ES-I3 (cell line): ENCODE data around the gene DHRS13.

Experiments
- H3K36me3 ChIP-seq: 2 replicates; pipeline ENCODE4 v1.6.1; 2013; ENCODE audit warnings: mild to moderate bottlenecking, low read length, control low read depth, moderate library complexity; ENCODE audit not compliant: insufficient read depth
- H3K4me1 ChIP-seq: 2 replicates; pipeline ENCODE4 v1.6.1; 2013; ENCODE audit warnings: mild to moderate bottlenecking, control low read depth, low read length; ENCODE audit not compliant: insufficient read depth
- H3K9ac ChIP-seq: 2 replicates; pipeline ENCODE4 v1.6.1; 2013; ENCODE audit warnings: low read depth, mild to moderate bottlenecking, low read length, moderate library complexity
- H3K9me3 ChIP-seq: 2 replicates; pipeline ENCODE4 v1.6.1; 2013; ENCODE audit warnings: mild to moderate bottlenecking, low read length, moderate library complexity; ENCODE audit not compliant: control insufficient read depth, insufficient read depth

DHRS13 gene

GRCh38 chr17:28902819-28903545 is at the start of gene DHRS13:
TSS of gene DHRS13 (minus strand) at chr17:28903079. CDS start at chr17:28902944, 135 bp downstream.
- peaks cover 21% of the 10 kb centered on the region for H3K36me3 ChIP-seq
- H3K9ac ChIP-seq: peak within 1 kb of the TSS; percentile 70
- H3K4me1 ChIP-seq: peaks cover 5% of the 10 kb centered on the region; the same call in 1 of the 2 replicates
- no peaks in the 10 kb centered on the region for H3K9me3 ChIP-seq

GRCh38 chr17:28951991-28952975 is 49.4 kb upstream of the DHRS13 start:
- Histone ChIP-seq H3K36me3 (no peaks in the 10 kb centered on the region), H3K9ac (peak overlapping the region; percentile 52), H3K4me1 (peaks cover 21% of the 10 kb centered on the region), H3K9me3 (no peaks in the 10 kb centered on the region)

- H3K9me3 ChIP-seq: no peaks in the 10 kb centered on the region
- peak within 1 kb of the TSS; percentile 90 for H3K9ac ChIP-seq
Measured at GRCh38 chr17:28951428-28951990, 48.6 kb upstream of the DHRS13 start, which contains the start of gene PHF12. TSS of gene PHF12 (minus strand) at chr17:28951518. CDS start at chr17:28950960, 558 bp downstream.

GRCh38 chr17:28950752-28951427 is 48.0 kb upstream of the DHRS13 start:
- peak overlapping the region; percentile 90 for H3K9ac ChIP-seq

More at GRCh38 chr17:28951428-28951990, 48.6 kb upstream of the DHRS13 start, which contains the start of gene PHF12:
- no peaks in the 10 kb centered on the region for H3K36me3 ChIP-seq
- H3K4me1 ChIP-seq: peaks cover 19% of the 10 kb centered on the region

GRCh38 chr17:28950017-28950751 is 47.3 kb upstream of the DHRS13 start:
- H3K4me1 ChIP-seq: peaks cover 16% of the 10 kb centered on the region
- peak overlapping the region; percentile 90 for H3K9ac ChIP-seq
- H3K36me3 ChIP-seq: 0 out of 2 replicates have a peak, but pooled peaks cover 3% of the 10 kb centered on the region
- H3K9me3 ChIP-seq: no peaks in the 10 kb centered on the region

More at GRCh38 chr17:28950752-28951427, 48.0 kb upstream of the DHRS13 start:
- Histone ChIP-seq H3K9me3 (no peaks in the 10 kb centered on the region), H3K36me3 (no peaks in the 10 kb centered on the region), H3K4me1 (peaks cover 16% of the 10 kb centered on the region)

GRCh38 chr17:28949185-28950016 is 46.5 kb upstream of the DHRS13 start:
- Histone ChIP-seq H3K4me1 (peaks cover 16% of the 10 kb centered on the region), H3K9me3 (no peaks in the 10 kb centered on the region), H3K36me3 (0 out of 2 replicates have a peak, but pooled peaks cover 4% of the 10 kb centered on the region), H3K9ac (peak overlapping the region; percentile 90)

- Histone ChIP-seq H3K36me3 (0 out of 2 replicates have a peak, but pooled peaks cover 4% of the 10 kb centered on the region), H3K9ac (peak overlapping the region; percentile 90), H3K4me1 (peaks cover 16% of the 10 kb centered on the region), H3K9me3 (no peaks in the 10 kb centered on the region)
Measured at GRCh38 chr17:28948873-28949184, 46.0 kb upstream of the DHRS13 start.

- H3K4me1 ChIP-seq: peaks cover 16% of the 10 kb centered on the region
- H3K9ac ChIP-seq: peak overlapping the region; percentile 90
- H3K9me3 ChIP-seq: no peaks in the 10 kb centered on the region
- H3K36me3 ChIP-seq: peaks cover 4% of the 10 kb centered on the region; the same call in 1 of the 2 replicates
Measured at GRCh38 chr17:28948342-28948741, 45.5 kb upstream of the DHRS13 start.

- Histone ChIP-seq H3K9me3 (no peaks in the 10 kb centered on the region), H3K9ac (no peak overlapping the region), H3K4me1 (peaks cover 13% of the 10 kb centered on the region), H3K36me3 (peaks cover 4% of the 10 kb centered on the region; the same call in 1 of the 2 replicates)
Measured at GRCh38 chr17:28947639-28948038, 44.8 kb upstream of the DHRS13 start.

GRCh38 chr17:28946239-28946638 is 43.4 kb upstream of the DHRS13 start:
- Histone ChIP-seq H3K9me3 (no peaks in the 10 kb centered on the region), H3K36me3 (peaks cover 4% of the 10 kb centered on the region; the same call in 1 of the 2 replicates), H3K4me1 (peaks cover 13% of the 10 kb centered on the region), H3K9ac (no peak overlapping the region)

GRCh38 chr17:28944862-28945741 is 42.2 kb upstream of the DHRS13 start:
- Histone ChIP-seq H3K9ac (no peak overlapping the region), H3K36me3 (peaks cover 4% of the 10 kb centered on the region; the same call in 1 of the 2 replicates), H3K9me3 (no peaks in the 10 kb centered on the region), H3K4me1 (peaks cover 24% of the 10 kb centered on the region)

GRCh38 chr17:28944343-28944742 is 41.5 kb upstream of the DHRS13 start:
- H3K9me3 ChIP-seq: no peaks in the 10 kb centered on the region
- H3K36me3 ChIP-seq: peaks cover 4% of the 10 kb centered on the region
- H3K9ac ChIP-seq: no peak overlapping the region
- peaks cover 28% of the 10 kb centered on the region for H3K4me1 ChIP-seq
